ENCODE results near the gene KIF1B. TPM values are rescaled to one million over a fixed set of nuclear protein-coding genes. Genes with fewer than 3 reads are reported as not detected.

Gene KIF1B
- polyA plus RNA-seq, 1 of the 3 experiments (the other 2 are of a cell fraction) = 6.8 TPM

GRCh38 chr1:10316752-10317151 lies 106.4 kb downstream of the KIF1B start:
- peaks cover 0 to 7% of the 10 kb centered on the region in 2 experiments for H3K36me3 ChIP-seq (replicated peaks in 1 of 2; ENCODE audit: control insufficient read depth in 1 of 2, insufficient read depth in 2 of 2, low read length in 1 of 2)
- no peaks in the 10 kb centered on the region for H3K4me1 ChIP-seq (ENCODE audit: control insufficient read depth in 1 of 2, insufficient read depth in 2 of 2, low read depth in 1 of 2, low read length in 1 of 2)
- DNase-seq = no peak
- no peaks in the 10 kb centered on the region for H3K27me3 ChIP-seq (ENCODE audit: insufficient read depth)
- ChIA-PET POLR2A (no interaction called here), CTCF (interaction anchor here (0.6 to 1.3 kb wide), 2 partner anchors 22 to 712 kb away, joined by 3 to 4 read pairs; no protein-coding TSS in a partner anchor)
- TF ChIP-seq CHD2 (IDR thresholded peaks at IDR 0.05; ENCODE audit: low read length, partially characterized antibody) = no peak
- no peak overlapping the region for H3K9ac ChIP-seq
- no peak overlapping the region for H3K4me3 ChIP-seq (ENCODE audit: low read depth in 2 of 2, low read length in 1 of 2)
- H3K9me2 ChIP-seq = no peaks in the 10 kb centered on the region
- no peak overlapping the region for H2AFZ ChIP-seq (ENCODE audit: low read depth)
- H3K9me3 ChIP-seq = no peaks in the 10 kb centered on the region
- 93% methylated on average over 2 of the region's 2 CpGs for WGBS (ENCODE audit: low lambda C conversion rate)
- no peak overlapping the region for H3K4me2 ChIP-seq
- H3F3A ChIP-seq (replicated peaks; ENCODE audit: insufficient read depth) = no peaks in the 10 kb centered on the region
- H4K20me1 ChIP-seq (ENCODE audit: insufficient read depth) = no peaks in the 10 kb centered on the region
- 0 out of 2 replicates have a peak, but pooled peaks cover 3% of the 10 kb centered on the region for H3K79me2 ChIP-seq (ENCODE audit: insufficient read depth)
- H3K27ac ChIP-seq (ENCODE audit: low read depth in 2 of 2, low read length in 1 of 2) = no peak overlapping the region

GRCh38 chr1:10319750-10320149 lies 109.4 kb downstream of the KIF1B start:
- no peak for DNase-seq
- Histone ChIP-seq H3F3A (replicated peaks; ENCODE audit: insufficient read depth) (no peaks in the 10 kb centered on the region), H3K9me3 (no peaks in the 10 kb centered on the region), H3K27me3 (ENCODE audit: insufficient read depth) (no peaks in the 10 kb centered on the region), H3K36me3 (replicated peaks in 1 of 2; ENCODE audit: control insufficient read depth in 1 of 2, insufficient read depth in 2 of 2, low read length in 1 of 2) (peaks cover 10 to 20% of the 10 kb centered on the region in 2 experiments), H3K4me2 (no peak overlapping the region), H3K4me1 (ENCODE audit: control insufficient read depth in 1 of 2, insufficient read depth in 2 of 2, low read depth in 1 of 2, low read length in 1 of 2) (no peaks in the 10 kb centered on the region), H4K20me1 (ENCODE audit: insufficient read depth) (no peaks in the 10 kb centered on the region), H3K9ac (no peak overlapping the region), H3K27ac (ENCODE audit: low read depth in 2 of 2, low read length in 1 of 2) (no peak overlapping the region), H3K4me3 (ENCODE audit: low read depth in 2 of 2, low read length in 1 of 2) (no peak overlapping the region), H3K79me2 (ENCODE audit: insufficient read depth) (0 out of 2 replicates have a peak, but pooled peaks cover 3% of the 10 kb centered on the region), H3K9me2 (no peaks in the 10 kb centered on the region), H2AFZ (ENCODE audit: low read depth) (no peak overlapping the region)
- 79% methylated on average over 1 of the region's 1 CpG for WGBS (ENCODE audit: low lambda C conversion rate)
- TF ChIP-seq USF2 (IDR thresholded peaks at IDR 0.05; ENCODE audit: borderline replicate concordance, low read depth, low read length) (no peak), PBX3 (IDR thresholded peaks at IDR 0.05) (no peak), RAD21 (IDR thresholded peaks at IDR 0.05; ENCODE audit: low read length) (no peak), GATA2 (CRISPR knock-in tag; IDR thresholded peaks at IDR 0.05) (no peak), SIN3A (IDR thresholded peaks at IDR 0.05; ENCODE audit: borderline replicate concordance, low read depth, low read length) (no peak), RXRA (IDR thresholded peaks at IDR 0.05; ENCODE audit: borderline replicate concordance, low read depth) (no peak), MEF2A (IDR thresholded peaks at IDR 0.05; ENCODE audit: borderline replicate concordance, low read depth) (no peak), USF1 (IDR thresholded peaks at IDR 0.05; ENCODE audit: borderline replicate concordance, low read depth) (no peak), NRF1 (IDR thresholded peaks at IDR 0.05; ENCODE audit: low read depth, low read length) (no peak), POLR2AphosphoS5 (IDR thresholded peaks at IDR 0.05; ENCODE audit: low read depth, low read length) (no peak), FOXJ3 (CRISPR knock-in tag; IDR thresholded peaks at IDR 0.05) (no peak)
- POLR2A ChIA-PET = no interaction called here
- CTCF ChIA-PET = interaction anchor here (0.6 kb wide), 1 partner anchor 19 kb away, joined by 3 read pairs; no protein-coding TSS in a partner anchor

Measured in SK-N-SH (cell line).